Measurements from ENCODE around the gene GPSM1.

DNA sequence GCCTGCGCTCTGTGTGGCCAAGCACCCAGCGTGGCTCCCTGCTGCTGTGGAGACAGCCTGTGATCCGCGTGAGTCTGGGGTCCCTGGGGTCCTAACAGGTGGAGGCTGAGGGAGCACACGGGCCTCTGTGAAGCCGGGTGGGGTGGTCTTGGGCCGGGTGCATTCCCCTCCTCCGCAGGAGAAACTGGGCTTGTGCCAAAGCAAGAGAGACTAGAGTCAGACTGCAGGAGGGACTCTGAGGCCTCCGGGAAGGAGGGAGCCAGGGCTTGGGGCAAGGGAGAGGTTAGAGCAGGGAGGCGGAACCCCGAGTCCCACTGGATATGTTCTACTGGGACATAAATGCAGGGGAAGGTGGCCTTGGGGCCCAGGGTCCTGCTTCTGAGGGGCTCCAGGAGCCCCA is 25.7 kb downstream of the GPSM1 start:
- TF ChIP-seq, protein P1, sequence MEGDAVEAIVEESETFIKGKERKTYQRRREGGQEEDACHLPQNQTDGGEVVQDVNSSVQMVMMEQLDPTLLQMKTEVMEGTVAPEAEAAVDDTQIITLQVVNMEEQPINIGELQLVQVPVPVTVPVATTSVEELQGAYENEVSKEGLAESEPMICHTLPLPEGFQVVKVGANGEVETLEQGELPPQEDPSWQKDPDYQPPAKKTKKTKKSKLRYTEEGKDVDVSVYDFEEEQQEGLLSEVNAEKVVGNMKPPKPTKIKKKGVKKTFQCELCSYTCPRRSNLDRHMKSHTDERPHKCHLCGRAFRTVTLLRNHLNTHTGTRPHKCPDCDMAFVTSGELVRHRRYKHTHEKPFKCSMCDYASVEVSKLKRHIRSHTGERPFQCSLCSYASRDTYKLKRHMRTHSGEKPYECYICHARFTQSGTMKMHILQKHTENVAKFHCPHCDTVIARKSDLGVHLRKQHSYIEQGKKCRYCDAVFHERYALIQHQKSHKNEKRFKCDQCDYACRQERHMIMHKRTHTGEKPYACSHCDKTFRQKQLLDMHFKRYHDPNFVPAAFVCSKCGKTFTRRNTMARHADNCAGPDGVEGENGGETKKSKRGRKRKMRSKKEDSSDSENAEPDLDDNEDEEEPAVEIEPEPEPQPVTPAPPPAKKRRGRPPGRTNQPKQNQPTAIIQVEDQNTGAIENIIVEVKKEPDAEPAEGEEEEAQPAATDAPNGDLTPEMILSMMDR (IDR thresholded peaks at IDR 0.05; ENCODE audit: insufficient read depth, low read length): no peak
- no peak for TF ChIP-seq POLR2AphosphoS5 (IDR thresholded peaks at IDR 0.05; ENCODE audit: low read depth)

Data from HL-60 (cell line).